ENCODE results near the gene OGFRL1.
A peak's percentile ranks its signal among the peaks of the same experiment; 100 is the strongest.
"Not testable (repeated sequence)": the region's sequence is repeated elsewhere in the genome, so short reads cannot be mapped to it uniquely, and the experiment has no call there.

OGFRL1 gene

GRCh38 chr6:71288228-71289038, at the start of gene OGFRL1:
TSS of gene OGFRL1 (plus strand) at chr6:71288811. CDS start at chr6:71288937, 126 bp downstream.
- DNase-seq (ENCODE audit: low spot score): peak; percentile 85

GRCh38 chr6:71239694-71240093, 48.9 kb upstream of the OGFRL1 start:
- no peak for DNase-seq (ENCODE audit: low spot score)

GRCh38 chr6:71245265-71246049, 43.2 kb upstream of the OGFRL1 start:
- DNase-seq (ENCODE audit: low spot score): no peak

- no peak for DNase-seq (ENCODE audit: low spot score)
These were observed 42.0 kb upstream of the OGFRL1 start for GRCh38 chr6:71246596-71246995.

- peak; percentile 16 for DNase-seq (ENCODE audit: low spot score)
These were observed 40.3 kb upstream of the OGFRL1 start for GRCh38 chr6:71248306-71248765.

- DNase-seq (ENCODE audit: low spot score): no peak
These were observed 39.6 kb upstream of the OGFRL1 start for GRCh38 chr6:71248878-71249544.

- no peak for DNase-seq (ENCODE audit: low spot score)
These were observed 38.5 kb upstream of the OGFRL1 start for GRCh38 chr6:71250099-71250602.

- DNase-seq (ENCODE audit: low spot score): no peak
These were observed 36.2 kb upstream of the OGFRL1 start for GRCh38 chr6:71252410-71252809.

GRCh38 chr6:71252960-71253359, 35.7 kb upstream of the OGFRL1 start:
- DNase-seq (ENCODE audit: low spot score): no peak

GRCh38 chr6:71254323-71254722, 34.3 kb upstream of the OGFRL1 start:
- no peak for DNase-seq (ENCODE audit: low spot score)

- DNase-seq (ENCODE audit: low spot score): no peak
These were observed 30.3 kb upstream of the OGFRL1 start for GRCh38 chr6:71258078-71258866.

GRCh38 chr6:71259888-71260604, 28.6 kb upstream of the OGFRL1 start:
- no peak for DNase-seq (ENCODE audit: low spot score)

GRCh38 chr6:71262914-71263313, 25.7 kb upstream of the OGFRL1 start:
- no peak for DNase-seq (ENCODE audit: low spot score)

GRCh38 chr6:71266392-71266791, 22.2 kb upstream of the OGFRL1 start:
- not testable (repeated sequence) for DNase-seq (ENCODE audit: low spot score)

GRCh38 chr6:71268735-71269437, 19.7 kb upstream of the OGFRL1 start:
- DNase-seq (ENCODE audit: low spot score): no peak

- DNase-seq (ENCODE audit: low spot score): no peak
These were observed 10.5 kb upstream of the OGFRL1 start for GRCh38 chr6:71277926-71278600.

GRCh38 chr6:71279321-71279720, 9.3 kb upstream of the OGFRL1 start:
- no peak for DNase-seq (ENCODE audit: low spot score)

- DNase-seq (ENCODE audit: low spot score): no peak
These were observed 8.9 kb upstream of the OGFRL1 start for GRCh38 chr6:71279740-71280139.

- no peak for DNase-seq (ENCODE audit: low spot score)
These were observed 7.9 kb upstream of the OGFRL1 start for GRCh38 chr6:71280701-71281100.

GRCh38 chr6:71284785-71285184, 3.8 kb upstream of the OGFRL1 start:
- DNase-seq (ENCODE audit: low spot score): no peak

Data from LoVo (cell line).